Neural cell (in vitro differentiated cells): ENCODE data around the gene PRR23C.

Experiments
- CTCF ChIP-seq: fragments of 450-650 bp; IDR thresholded peaks from 2 replicates; pipeline ENCODE4 v1.5.1; 2014; ENCODE audit warnings: antibody characterized with exemption, mild to moderate bottlenecking, moderate library complexity; ENCODE audit not compliant: poor library complexity, severe bottlenecking
- EP300 ChIP-seq: fragments of 450-650 bp; conservative IDR thresholded peaks from 2 replicates; pipeline ENCODE4 v1.6.1; 2014; ENCODE audit warnings: antibody characterized with exemption, mild to moderate bottlenecking, moderate library complexity; ENCODE audit not compliant: poor library complexity, severe bottlenecking
- EZH2 ChIP-seq: fragments of 200-600, 300-800 bp; shearing (Covaris generic), sonication (generic); IDR thresholded peaks from 2 replicates; pipeline ENCODE4 v1.6.1; 2014; ENCODE audit warnings: antibody characterized with exemption, low read length, borderline replicate concordance, mild to moderate bottlenecking; ENCODE audit not compliant: insufficient read depth, poor library complexity, severe bottlenecking
- POLR2AphosphoS5 ChIP-seq: IDR thresholded peaks from 2 replicates; pipeline ENCODE4 v1.6.1; 2012
- RAD21 ChIP-seq: fragments of 450-650 bp; conservative IDR thresholded peaks from 2 replicates; pipeline ENCODE4 v1.6.1; 2014; ENCODE audit warnings: antibody characterized with exemption, mild to moderate bottlenecking, moderate library complexity
- REST ChIP-seq: IDR thresholded peaks from 2 replicates; pipeline ENCODE4 v1.6.1; 2012; ENCODE audit warnings: borderline replicate concordance
- SMC3 ChIP-seq: fragments of 450-650 bp; conservative IDR thresholded peaks from 2 replicates; pipeline ENCODE4 v1.6.1; 2014; ENCODE audit warnings: antibody characterized with exemption, mild to moderate bottlenecking, moderate library complexity; ENCODE audit not compliant: poor library complexity

- TF ChIP-seq POLR2AphosphoS5 (no peak), CTCF (no peak), SMC3 (no peak), RAD21 (no peak), EZH2 (no peak), EP300 (no peak), REST (no peak)
Observed at GRCh38 chr3:139020036-139020867, 24.4 kb downstream of the PRR23C start.
